GM12878 (cell line): ENCODE measurements around the gene CATSPERZ. TPM values are rescaled to one million over a fixed set of nuclear protein-coding genes. Genes with fewer than 3 reads are reported as not detected.

Experiments used
- ATAC-seq: fragments of 200-7000 bp; cut with Tn5 transposase; 3 replicates; pipeline ENCODE4 v1.9.1; 2020; ENCODE audit warnings: mild to moderate bottlenecking, moderate library complexity
- BruUV-seq: library from RNA; stranded (reverse); fragments of 400-500 nt; replicated peaks from 2 replicates; lab custom pipeline; 2021; lab: Mats Ljungman, UMichigan
- CTCF ChIA-PET: fragments of 300-600 bp; sonication (Branson Sonifier 250); formaldehyde crosslinking; extraction: SDS; loops from one replicate; lab custom pipeline; 2021; ENCODE audit warnings: inconsistent platforms; lab: Yijun Ruan, JAX
- POLR2A ChIA-PET: fragments of 350-600 bp; formaldehyde crosslinking; extraction: SDS; loops from one replicate; lab custom pipeline; 2021; ENCODE audit warnings: inconsistent platforms; lab: Charles Lee
- RAD21 ChIA-PET: fragments of 300-600 bp; sonication (Branson Sonifier 250); formaldehyde crosslinking; loops from one replicate; lab custom pipeline; 2023; ENCODE audit warnings: antibody characterized with exemption; ENCODE audit not compliant: unreplicated experiment; lab: Charles Lee
- SMC1A ChIA-PET: fragments of 300-600 bp; sonication (Branson Sonifier 250); formaldehyde crosslinking; loops from one replicate; lab custom pipeline; 2023; ENCODE audit not compliant: unreplicated experiment, uncharacterized antibody; lab: Charles Lee
- DNase-seq: peaks from one replicate; pipeline ENCODE4 v3.0.0-alpha.2; 2011; ENCODE audit warnings: low read depth, low spot score
- FAIRE-seq: peaks from 3 replicates; lab custom pipeline; 2011; peaks lifted over from hg19 to GRCh38; lab: Jason Lieb, UNC
- H2AFZ ChIP-seq: 2 replicates; pipeline ENCODE4 v1.6.0; 2011; ENCODE audit warnings: low read depth, low read length, control low read depth; ENCODE audit not compliant: control insufficient read depth
- H3K27ac ChIP-seq: 2 replicates; pipeline ENCODE4 v1.5.1; 2011; ENCODE audit warnings: control low read depth; ENCODE audit not compliant: control insufficient read depth, insufficient read depth
- H3K27me3 ChIP-seq, 2 experiments: replicated peaks in 1 of 2; 2 replicates each; pipeline versions ENCODE4 v1.6.0 to v1.6.1; 2011; ENCODE audit warnings: low read length in 1 of 2; ENCODE audit not compliant: control insufficient read depth in 2 of 2, insufficient read depth in 2 of 2
- H3K36me3 ChIP-seq, 2 experiments: 2 replicates each; pipeline ENCODE4 v1.5.1; 2011; ENCODE audit warnings: low read length in 1 of 2; ENCODE audit not compliant: control insufficient read depth in 2 of 2, insufficient read depth in 2 of 2
- H3K4me1 ChIP-seq: 2 replicates; pipeline ENCODE4 v1.6.1; 2011; ENCODE audit warnings: mild to moderate bottlenecking, low read length, moderate library complexity, mixed read lengths; ENCODE audit not compliant: control insufficient read depth, insufficient read depth
- H3K4me2 ChIP-seq: 2 replicates; pipeline ENCODE4 v1.6.0; 2011; ENCODE audit warnings: control low read depth; ENCODE audit not compliant: control insufficient read depth, insufficient read depth
- H3K4me3 ChIP-seq: fragments of 200-600 bp; sonication (generic); 2 replicates; pipeline ENCODE4 v1.5.1; 2016
- H3K79me2 ChIP-seq: 2 replicates; pipeline ENCODE4 v1.6.0; 2011; ENCODE audit warnings: low read length; ENCODE audit not compliant: control insufficient read depth, insufficient read depth
- H3K9ac ChIP-seq: 2 replicates; pipeline ENCODE4 v1.8.0; 2011; ENCODE audit warnings: low read length, control low read depth, mixed read lengths; ENCODE audit not compliant: control insufficient read depth, insufficient read depth
- H3K9me3 ChIP-seq: replicated peaks from 3 replicates; pipeline ENCODE4 v1.5.1; 2011; ENCODE audit warnings: mild to moderate bottlenecking, low read length; ENCODE audit not compliant: control insufficient read depth, insufficient read depth
- H4K20me1 ChIP-seq: 2 replicates; pipeline ENCODE4 v1.6.0; 2011; ENCODE audit not compliant: control insufficient read depth, insufficient read depth
- CEBPZ ChIP-seq: fragments of 150-350 bp; IDR thresholded peaks from 2 replicates; pipeline ENCODE4 v1.6.1; 2016; ENCODE audit warnings: low read depth, low read length
- CHD4 ChIP-seq: fragments of 200-600 bp; sonication (generic); IDR thresholded peaks from 2 replicates; pipeline ENCODE4 v1.6.1; 2016; ENCODE audit warnings: mild to moderate bottlenecking
- ELK1 ChIP-seq: IDR thresholded peaks from 2 replicates; pipeline ENCODE4 v1.6.1; 2012; ENCODE audit warnings: low read depth, low read length, improper control_type of control experiment
- ETV6 ChIP-seq, 2 experiments: fragments of 450-650 bp in 1 of 2; IDR thresholded peaks in 1 of 2; conservative IDR thresholded peaks in 1 of 2; 2 replicates each; pipeline ENCODE4 v1.6.1; 2014; ENCODE audit warnings: antibody characterized with exemption in 1 of 2, borderline replicate concordance in 1 of 2, low read depth in 1 of 2, mild to moderate bottlenecking in 1 of 2, moderate library complexity in 1 of 2
- GABPA ChIP-seq: IDR thresholded peaks from 2 replicates; pipeline ENCODE4 v1.6.1; 2014; ENCODE audit warnings: antibody characterized with exemption, low read depth, mild to moderate bottlenecking, inconsistent platforms
- GATAD2B ChIP-seq: fragments of 450-650 bp; conservative IDR thresholded peaks from 2 replicates; pipeline ENCODE4 v1.6.1; 2017; ENCODE audit warnings: low read depth, mild to moderate bottlenecking, moderate library complexity
- HDAC2 ChIP-seq: fragments of 200-600 bp; sonication (generic); IDR thresholded peaks from 2 replicates; pipeline ENCODE4 v1.6.1; 2017
- IRF4 ChIP-seq: IDR thresholded peaks from 2 replicates; pipeline ENCODE4 v1.6.1; 2011; ENCODE audit warnings: low read depth, low read length
- NFIC ChIP-seq: IDR thresholded peaks from 2 replicates; pipeline ENCODE4 v1.6.1; 2012; ENCODE audit warnings: low read depth, mild to moderate bottlenecking, inconsistent platforms, low read length, moderate library complexity
- PAX5 ChIP-seq: IDR thresholded peaks from 2 replicates; pipeline ENCODE4 v1.6.1; 2011; ENCODE audit warnings: low read depth, low read length, borderline replicate concordance
- POLR2AphosphoS5 ChIP-seq: IDR thresholded peaks from 2 replicates; pipeline ENCODE4 v1.6.1; 2011; ENCODE audit warnings: mild to moderate bottlenecking, low read length, inconsistent platforms
- RCOR1 ChIP-seq: conservative IDR thresholded peaks from 2 replicates; pipeline ENCODE4 v1.6.1; 2012; ENCODE audit warnings: low read depth, low read length, improper control_type of control experiment
- SMC3 ChIP-seq: IDR thresholded peaks from 2 replicates; pipeline ENCODE4 v1.6.1; 2011; ENCODE audit warnings: low read length, improper control_type of control experiment, borderline replicate concordance
- ZNF24 ChIP-seq: fragments of 450-650 bp; IDR thresholded peaks from 2 replicates; pipeline ENCODE4 v1.6.1; 2017; ENCODE audit warnings: antibody characterized with exemption, mild to moderate bottlenecking
- WGBS: methylation state at CpG from one replicate; pipeline ENCODE4 v1.1.6; 2016; ENCODE audit warnings: low lambda C conversion rate; ENCODE audit not compliant: insufficient replicate concordance, insufficient coverage; ENCODE audit errors: missing lambda C conversion rate; 5-methylcytosine and 5-hydroxymethylcytosine counted together
- in situ Hi-C: fragments of 300-500 bp; cut with MboI; formaldehyde crosslinking; loops from 9 replicates; pipeline ENCODE4 v1.14.3; 2018; ENCODE audit warnings: mixed read lengths
- intact Hi-C: fragments of 100-400 bp; cut with micrococcal nuclease; formaldehyde crosslinking; loops from one replicate; pipeline ENCODE4 v1.14.2; 2022; ENCODE audit not compliant: unreplicated experiment
- polyA plus RNA-seq, 11 experiments: library from polyadenylated mRNA; depleted of rRNA in 4 of 11; unstranded in 6 of 11; stranded (reverse) in 5 of 11; fragments of >200 nt; fragmentation: Nextera tagmentation in 4 of 11; fragmentation: Illumina TruSeq in 1 of 11; extraction: Ambion mirVana in 4 of 11; extraction: Trizol in 1 of 11; gene quantifications; 1 replicate in 1 of 11; 2 replicates in 10 of 11; pipeline versions ENCODE4 v1.2.1 to v1.2.3, GENCODE V29; 2011 to 2016; ENCODE audit warnings: inconsistent platforms in 2 of 11, missing spikeins in 2 of 11, low read depth in 1 of 11
- total RNA-seq, 4 experiments: library from RNA; depleted of rRNA in 3 of 4; stranded (reverse); fragments of >200 nt in 3 of 4; fragmentation: Illumina TruSeq in 1 of 4; extraction: Trizol in 1 of 4; gene quantifications; 2 replicates each; pipeline versions ENCODE4 v1.2.1 to v1.2.3, GENCODE V29; 2013 to 2021
- TF ChIP-seq, protein P1 (sequence below): IDR thresholded peaks from 2 replicates; pipeline ENCODE4 v1.6.1; 2012; ENCODE audit warnings: low read length, inconsistent platforms
- TF ChIP-seq, protein P2 (sequence below): fragments of 450-650 bp; IDR thresholded peaks from 2 replicates; pipeline ENCODE4 v1.6.1; 2016; ENCODE audit warnings: mild to moderate bottlenecking

CATSPERZ gene
- total and polyA plus RNA-seq, 10 of the 15 experiments (the other 5 are each of a cell fraction or from before 2014, with no cell fraction given): 0.12 to 0.31 TPM; not detected in 8

DNA sequence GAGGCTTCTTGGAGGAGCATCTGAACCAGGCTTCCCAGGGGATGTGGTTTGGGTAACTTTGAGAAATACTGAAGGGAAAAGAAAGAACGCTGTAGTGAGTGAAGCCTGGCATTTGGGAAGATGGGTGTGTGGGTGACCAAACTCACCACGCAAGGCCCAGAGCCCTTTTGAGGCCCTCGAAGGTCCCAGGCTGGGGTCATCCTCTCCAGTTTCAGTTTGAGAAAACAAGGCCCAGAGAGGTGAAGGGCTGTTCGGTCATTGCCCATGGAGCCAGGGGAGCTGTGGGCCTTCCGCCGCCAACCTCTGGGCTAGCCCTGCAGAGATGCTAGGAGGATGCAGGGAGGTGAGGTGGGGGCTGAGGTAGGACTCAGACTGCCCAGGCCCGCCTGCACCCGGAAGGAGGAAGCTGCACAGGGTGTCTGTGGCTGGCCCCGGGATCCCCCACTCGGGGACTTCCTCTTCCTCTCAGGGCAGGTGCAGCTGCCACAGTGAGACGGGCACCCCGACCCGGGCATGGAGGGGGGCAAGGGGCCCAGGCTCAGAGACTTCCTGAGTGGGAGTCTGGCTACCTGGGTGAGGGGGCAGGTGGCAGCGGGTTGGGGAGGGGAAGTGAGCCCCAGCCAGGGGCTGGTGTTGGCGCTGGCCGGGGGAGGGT is 39.7 kb downstream of the CATSPERZ start, which contains the start of gene CCDC88B:
CCDC88B (plus strand) TSS at position 451 of the 655 bp plus-strand sequence; CDS start at position 514, 63 bp downstream.
- H2AFZ ChIP-seq: peak within 1 kb of the TSS; percentile 49
- H3K9ac ChIP-seq: peak within 1 kb of the TSS; percentile 78
- no peaks in the 10 kb centered on the region for H3K27me3 ChIP-seq
- ChIA-PET POLR2A (interaction anchor here (0.8 to 4.6 kb wide), 7 partner anchors 9 to 133 kb away, joined by 3 to 37 read pairs (median 5); partner anchors contain the start of genes ESRRA, FERMT3, PRDX5 and TRMT112), RAD21 (interaction anchor here (0.6 to 3.9 kb wide), 4 partner anchors 8 to 30 kb away, joined by 3 to 53 read pairs (median 24); partner anchors contain the start of genes PRDX5 and TRMT112), CTCF (interaction anchor here (0.6 to 14.7 kb wide), 8 partner anchors 8 to 299 kb away, joined by 3 to 228 read pairs (median 8); partner anchors contain the start of genes ESRRA, PRDX5 and TRMT112), SMC1A (interaction anchor here (0.8 to 3.9 kb wide), 3 partner anchors 8 to 22 kb away, joined by 3 to 28 read pairs (median 6); partner anchors contain the start of genes PRDX5 and TRMT112)
- H3K9me3 ChIP-seq: no peaks in the 10 kb centered on the region
- intact Hi-C loops: loop anchor here (1.0 kb wide), 2 partner anchors 23 to 35 kb away; partner anchors contain the start of genes ESRRA and TRMT112
- in situ Hi-C loops: no loop called here
- FAIRE-seq (peak; percentile 93), ATAC-seq (peak; percentile 81), DNase-seq (no peak)
- H3K27ac ChIP-seq: peak within 1 kb of the TSS; percentile 77
- peak within 1 kb of the TSS; percentile 100 for H3K4me2 ChIP-seq
- WGBS: 0% methylated on average over 16 of the region's 16 CpGs
- peaks cover 24% of the 10 kb centered on the region for H3K79me2 ChIP-seq
- H4K20me1 ChIP-seq: no peaks in the 10 kb centered on the region; the same call in 1 of the 2 replicates
- H3K36me3 ChIP-seq: peaks cover 8 to 11% of the 10 kb centered on the region in 2 experiments; a peak in 3 of 4 replicates
- peak within 1 kb of the TSS; percentile 90 for H3K4me3 ChIP-seq
- H3K4me1 ChIP-seq: peaks cover 27% of the 10 kb centered on the region
- BruUV-seq: no TSS peak
- peak in 1 of 2 experiments; percentile 95; a peak in 2 of 4 replicates for TF ChIP-seq ETV6 (conservative IDR thresholded peaks at IDR 0.05 in 1 of 2, IDR thresholded peaks at IDR 0.05 in 1 of 2; ENCODE audit: borderline replicate concordance in 1 of 2, low read depth in 1 of 2)
- TF ChIP-seq ELK1: no peak
- no peak for TF ChIP-seq IRF4
- TF ChIP-seq, protein P1, sequence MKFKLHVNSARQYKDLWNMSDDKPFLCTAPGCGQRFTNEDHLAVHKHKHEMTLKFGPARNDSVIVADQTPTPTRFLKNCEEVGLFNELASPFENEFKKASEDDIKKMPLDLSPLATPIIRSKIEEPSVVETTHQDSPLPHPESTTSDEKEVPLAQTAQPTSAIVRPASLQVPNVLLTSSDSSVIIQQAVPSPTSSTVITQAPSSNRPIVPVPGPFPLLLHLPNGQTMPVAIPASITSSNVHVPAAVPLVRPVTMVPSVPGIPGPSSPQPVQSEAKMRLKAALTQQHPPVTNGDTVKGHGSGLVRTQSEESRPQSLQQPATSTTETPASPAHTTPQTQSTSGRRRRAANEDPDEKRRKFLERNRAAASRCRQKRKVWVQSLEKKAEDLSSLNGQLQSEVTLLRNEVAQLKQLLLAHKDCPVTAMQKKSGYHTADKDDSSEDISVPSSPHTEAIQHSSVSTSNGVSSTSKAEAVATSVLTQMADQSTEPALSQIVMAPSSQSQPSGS: no peak
- no peak for TF ChIP-seq NFIC
- no peak for TF ChIP-seq ZNF24
- TF ChIP-seq POLR2AphosphoS5: no peak; the same call in none of the 2 replicates
- no peak for TF ChIP-seq HDAC2
- no peak for TF ChIP-seq RCOR1
- no peak for TF ChIP-seq CEBPZ
- TF ChIP-seq GATAD2B: peak; percentile 96
- no peak for TF ChIP-seq SMC3
- TF ChIP-seq CHD4: no peak
- TF ChIP-seq, protein P2, sequence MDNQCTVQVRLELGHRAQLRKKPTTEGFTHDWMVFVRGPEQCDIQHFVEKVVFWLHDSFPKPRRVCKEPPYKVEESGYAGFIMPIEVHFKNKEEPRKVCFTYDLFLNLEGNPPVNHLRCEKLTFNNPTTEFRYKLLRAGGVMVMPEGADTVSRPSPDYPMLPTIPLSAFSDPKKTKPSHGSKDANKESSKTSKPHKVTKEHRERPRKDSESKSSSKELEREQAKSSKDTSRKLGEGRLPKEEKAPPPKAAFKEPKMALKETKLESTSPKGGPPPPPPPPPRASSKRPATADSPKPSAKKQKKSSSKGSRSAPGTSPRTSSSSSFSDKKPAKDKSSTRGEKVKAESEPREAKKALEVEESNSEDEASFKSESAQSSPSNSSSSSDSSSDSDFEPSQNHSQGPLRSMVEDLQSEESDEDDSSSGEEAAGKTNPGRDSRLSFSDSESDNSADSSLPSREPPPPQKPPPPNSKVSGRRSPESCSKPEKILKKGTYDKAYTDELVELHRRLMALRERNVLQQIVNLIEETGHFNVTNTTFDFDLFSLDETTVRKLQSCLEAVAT: peak; percentile 52; the same call in 1 of the 2 replicates
- peak; percentile 83; the same call in 1 of the 2 replicates for TF ChIP-seq GABPA
- peak; percentile 62; the same call in 1 of the 2 replicates for TF ChIP-seq PAX5
